GM12891 (cell line): ENCODE measurements around the gene PCBD2.
"Not testable (repeated sequence)": the region's sequence is repeated elsewhere in the genome, so short reads cannot be mapped to it uniquely, and the experiment has no call there.

Experiments
- DNase-seq: peaks from one replicate; pipeline ENCODE4 v3.0.0; 2011; ENCODE audit warnings: low spot score; ENCODE audit not compliant: insufficient read length
- FAIRE-seq: peaks from 2 replicates; lab custom pipeline; 2011; peaks lifted over from hg19 to GRCh38; lab: Jason Lieb, UNC
- PAX5 ChIP-seq: IDR thresholded peaks from 2 replicates; pipeline ENCODE4 v1.6.1; 2011; ENCODE audit warnings: low read length, moderate library complexity, mild to moderate bottlenecking; ENCODE audit not compliant: insufficient read depth, severe bottlenecking
- POLR2A ChIP-seq: IDR thresholded peaks from 2 replicates; pipeline ENCODE4 v1.6.1; 2011; ENCODE audit warnings: low read depth, low read length, control low read depth
- POLR2AphosphoS5 ChIP-seq: IDR thresholded peaks from 2 replicates; pipeline ENCODE4 v1.6.1; 2011; ENCODE audit warnings: low read depth, low read length, control low read depth
- POU2F2 ChIP-seq: IDR thresholded peaks from 2 replicates; pipeline ENCODE4 v1.6.1; 2011; ENCODE audit warnings: low read depth, mild to moderate bottlenecking, control low read depth, low read length, moderate library complexity
- SPI1 ChIP-seq: IDR thresholded peaks from 2 replicates; pipeline ENCODE4 v1.6.1; 2011; ENCODE audit warnings: low read depth, low read length, control low read depth
- TAF1 ChIP-seq: IDR thresholded peaks from 2 replicates; pipeline ENCODE4 v1.6.1; 2011; ENCODE audit warnings: low read depth, low read length, control low read depth

The PCBD2 gene

GRCh38 chr5:134975843-134976242 lies 70.9 kb downstream of the PCBD2 start:
- TF ChIP-seq TAF1 (no peak), POLR2A (no peak), POLR2AphosphoS5 (no peak), PAX5 (no peak)
- DNase-seq (no peak), FAIRE-seq (no peak)

DNA sequence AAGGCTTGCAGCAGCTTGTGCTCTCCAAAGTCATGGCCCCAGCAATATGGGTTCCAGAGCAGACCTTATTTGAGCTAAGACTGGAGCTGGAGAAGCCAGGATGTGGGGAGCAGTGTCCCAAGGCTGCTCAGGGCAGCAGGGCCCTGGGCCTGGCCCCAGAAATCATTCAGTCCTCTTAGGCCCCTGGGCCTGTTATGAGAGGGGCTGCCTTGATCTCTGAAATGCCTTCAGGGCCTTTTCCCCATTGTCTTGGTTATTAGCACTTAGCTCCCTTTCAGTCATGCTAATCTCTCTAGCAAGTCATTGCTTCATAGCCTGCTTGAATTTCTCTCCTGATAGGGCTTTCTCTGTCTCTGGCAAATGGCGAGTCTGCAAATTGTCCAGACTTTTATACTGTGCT lies 71.9 kb downstream of the PCBD2 start:
- TF ChIP-seq TAF1 (no peak), POLR2A (no peak), POU2F2 (no peak), POLR2AphosphoS5 (no peak), PAX5 (no peak), SPI1 (no peak)

GRCh38 chr5:134979416-134979815 lies 74.5 kb downstream of the PCBD2 start:
- TF ChIP-seq PAX5 (no peak), POLR2AphosphoS5 (no peak), SPI1 (no peak), POU2F2 (no peak), TAF1 (no peak), POLR2A (no peak)
- no peak for DNase-seq
- no peak for FAIRE-seq

More for the DNA sequence above, 71.9 kb downstream of the PCBD2 start:
- DNase-seq (no peak), FAIRE-seq (no peak)

- FAIRE-seq (no peak), DNase-seq (no peak)
- TF ChIP-seq POLR2A: no peak
- TF ChIP-seq PAX5: no peak
- TF ChIP-seq SPI1: no peak
- TF ChIP-seq POU2F2: no peak
- TF ChIP-seq TAF1: no peak
- TF ChIP-seq POLR2AphosphoS5: no peak
Observed at GRCh38 chr5:134982230-134982629, 77.3 kb downstream of the PCBD2 start.

DNA sequence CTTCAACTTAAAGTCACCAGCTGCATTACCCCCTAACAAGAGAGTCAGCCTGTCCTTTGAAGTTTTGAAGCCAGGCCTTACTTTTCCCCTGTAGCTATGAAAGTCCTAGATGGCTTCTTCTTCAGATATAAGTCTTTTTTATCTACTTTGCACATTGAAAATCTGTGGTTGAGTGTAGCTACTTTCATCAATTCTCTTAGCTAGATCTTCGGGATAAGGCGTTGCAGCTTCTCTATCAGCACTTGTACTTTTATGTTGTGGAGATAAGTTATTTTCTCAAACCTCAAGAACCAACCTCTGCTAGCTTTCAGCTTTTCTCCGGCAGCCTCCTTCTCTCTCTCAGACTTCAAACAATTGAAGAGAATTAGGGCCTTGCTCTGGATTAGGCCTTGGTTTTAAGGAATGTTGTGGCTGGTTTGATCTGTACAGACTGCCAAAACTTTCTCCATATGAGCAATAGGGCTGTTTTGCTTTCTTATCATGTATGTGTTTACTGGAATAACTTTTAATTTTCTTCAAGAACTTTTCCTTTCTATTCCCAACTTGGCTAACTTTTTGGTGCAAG lies 84.4 kb downstream of the PCBD2 start:
- TF ChIP-seq POLR2A (no peak), SPI1 (no peak), PAX5 (no peak), POU2F2 (no peak), TAF1 (no peak), POLR2AphosphoS5 (no peak)
- FAIRE-seq (no peak), DNase-seq (no peak)

- not testable (repeated sequence) for DNase-seq, FAIRE-seq
Observed at GRCh38 chr5:134990183-134990582, 85.3 kb downstream of the PCBD2 start.

DNA sequence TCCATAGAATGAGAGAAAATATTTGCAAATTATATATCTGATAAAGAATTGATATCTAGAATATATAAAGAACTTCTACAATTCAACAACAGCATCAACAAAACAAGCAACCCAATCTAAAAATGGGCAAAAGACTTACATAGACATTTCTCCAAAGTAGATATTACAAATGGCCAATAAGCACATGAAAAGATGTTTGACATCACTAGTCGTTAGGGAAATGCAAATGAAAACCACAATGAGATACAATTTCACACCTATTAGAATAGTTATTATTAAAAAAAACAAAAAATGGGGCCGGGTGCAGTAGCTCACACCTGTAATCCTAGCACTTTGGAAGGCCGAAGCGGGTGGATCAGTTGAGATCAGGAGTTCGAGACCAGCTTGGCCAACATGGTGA lies 87.2 kb downstream of the PCBD2 start:
- FAIRE-seq: no peak

GRCh38 chr5:134993161-134993560 lies 88.2 kb downstream of the PCBD2 start:
- TF ChIP-seq POLR2AphosphoS5 (no peak), POU2F2 (no peak), PAX5 (no peak), SPI1 (no peak), POLR2A (no peak), TAF1 (no peak)
- no peak for DNase-seq
- FAIRE-seq: no peak

More for the DNA sequence above, 87.2 kb downstream of the PCBD2 start:
- no peak for DNase-seq
- TF ChIP-seq SPI1 (no peak), POLR2A (no peak), POU2F2 (no peak), POLR2AphosphoS5 (no peak)

DNA sequence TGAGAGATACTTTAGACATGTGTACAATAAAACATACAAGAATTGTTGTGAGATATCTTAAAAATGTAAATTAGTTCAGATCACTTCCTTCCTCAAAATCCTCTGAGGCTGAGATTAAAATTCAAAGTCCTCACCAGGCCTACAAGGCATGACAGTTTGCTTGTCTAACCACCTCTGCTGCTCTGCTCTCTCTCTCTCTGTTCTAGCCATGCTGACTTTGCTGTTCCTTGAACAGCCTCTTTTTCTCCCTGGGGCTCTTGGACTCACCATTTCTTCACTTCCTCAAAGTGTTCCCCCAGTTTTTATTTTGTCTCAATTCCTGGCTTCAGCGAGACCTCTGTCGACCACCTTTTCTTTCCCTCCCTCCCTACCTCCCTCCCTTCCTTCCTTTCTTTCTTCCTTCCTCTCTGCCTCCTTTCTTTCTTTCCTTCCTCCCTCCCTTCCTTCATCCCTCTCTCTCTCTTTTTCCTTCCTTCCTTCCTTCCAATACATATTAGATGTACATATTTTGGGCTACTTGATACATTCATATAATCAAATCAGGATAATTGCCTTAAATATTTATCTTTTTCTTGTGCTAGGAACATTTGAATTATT lies 89.7 kb downstream of the PCBD2 start:
- TF ChIP-seq SPI1 (no peak), POLR2AphosphoS5 (no peak), POLR2A (no peak), PAX5 (no peak), POU2F2 (no peak), TAF1 (no peak)
- FAIRE-seq (no peak), DNase-seq (no peak)

DNA sequence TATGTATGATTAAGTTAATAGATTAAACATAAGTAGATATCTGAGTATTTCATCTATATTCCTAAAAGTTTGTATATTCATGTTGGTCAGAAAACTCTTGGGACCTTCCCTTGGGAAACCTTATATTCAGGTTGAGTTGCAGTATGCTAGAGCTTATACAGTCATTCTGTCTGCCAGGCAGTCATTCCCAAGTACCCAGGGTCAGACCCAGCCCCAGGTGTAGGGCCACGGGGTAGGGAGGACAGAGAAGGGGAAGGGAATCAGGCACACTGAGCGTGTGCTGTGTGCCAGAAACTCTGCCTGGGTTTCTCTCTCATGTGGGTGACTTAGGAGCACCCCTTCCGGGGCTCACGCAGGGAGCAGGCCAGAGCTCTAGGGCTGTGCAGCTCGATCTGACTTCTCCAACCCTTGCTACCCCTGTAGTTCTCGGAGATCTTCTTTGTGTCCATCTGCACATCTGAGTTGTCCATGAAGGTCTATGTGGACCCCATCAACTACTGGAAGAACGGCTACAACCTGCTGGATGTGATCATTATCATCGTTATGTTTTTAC lies 91.0 kb downstream of the PCBD2 start:
- TF ChIP-seq POLR2A (no peak), POLR2AphosphoS5 (no peak), SPI1 (no peak), TAF1 (no peak), PAX5 (no peak), POU2F2 (no peak)
- no peak for DNase-seq
- no peak for FAIRE-seq
